GM12892 (cell line): ENCODE data around the gene CCDC97.

Experiments
- POLR2AphosphoS5 ChIP-seq: IDR thresholded peaks from 2 replicates; pipeline ENCODE4 v1.6.1; 2011; ENCODE audit warnings: low read depth, low read length, control low read depth
- TAF1 ChIP-seq: IDR thresholded peaks from 2 replicates; pipeline ENCODE4 v1.6.1; 2011; ENCODE audit warnings: low read depth, mild to moderate bottlenecking, control low read depth, low read length, borderline replicate concordance

DNA sequence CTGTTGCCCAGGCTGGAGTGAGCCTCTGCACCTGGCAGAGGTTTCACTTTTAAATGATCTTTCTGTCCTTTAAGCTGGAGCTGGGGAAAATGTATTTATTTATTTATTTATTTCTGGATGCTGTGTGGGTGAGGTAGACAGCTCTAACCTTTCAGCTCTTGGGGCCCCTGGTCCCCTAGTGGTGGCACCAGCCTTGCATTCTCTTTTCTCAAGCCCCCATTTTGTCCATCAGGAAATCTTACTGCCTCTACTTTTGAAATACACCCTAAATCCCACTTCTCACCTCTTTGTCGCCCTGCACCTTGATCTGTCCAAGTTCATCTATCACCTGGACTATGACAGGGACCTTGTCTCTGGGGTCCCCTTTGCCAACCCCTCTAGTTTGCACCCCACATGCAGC, 56.1 kb downstream of the CCDC97 start:
- no peak for TF ChIP-seq TAF1
- TF ChIP-seq POLR2AphosphoS5: no peak
